ENCODE results near the gene ZRANB3.
"Not testable (repeated sequence)": the region's sequence is repeated elsewhere in the genome, so short reads cannot be mapped to it uniquely, and the experiment has no call there.

The ZRANB3 gene

DNA sequence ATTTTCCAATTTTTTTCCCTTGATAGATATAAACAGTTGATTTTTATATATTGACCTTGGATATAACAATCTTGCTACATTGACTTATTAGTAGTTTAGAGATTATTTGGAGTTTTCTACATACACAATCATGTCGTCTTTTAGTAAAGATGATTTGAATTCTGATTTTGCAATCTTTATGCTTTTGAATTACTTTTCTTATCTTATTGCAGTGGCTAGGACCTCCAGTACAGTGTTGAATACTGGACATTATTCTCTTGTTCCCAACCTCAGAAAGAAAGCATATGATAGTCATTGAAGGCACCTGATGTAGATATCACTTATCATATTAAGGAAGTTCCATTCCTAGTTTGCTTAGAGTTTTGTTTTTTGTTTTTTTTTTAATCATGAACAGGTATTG, 388.7 kb downstream of the ZRANB3 start:
- in situ Hi-C loops (cut with MboI; ENCODE audit: low sequenced_read_pairs): no loop called here

DNA sequence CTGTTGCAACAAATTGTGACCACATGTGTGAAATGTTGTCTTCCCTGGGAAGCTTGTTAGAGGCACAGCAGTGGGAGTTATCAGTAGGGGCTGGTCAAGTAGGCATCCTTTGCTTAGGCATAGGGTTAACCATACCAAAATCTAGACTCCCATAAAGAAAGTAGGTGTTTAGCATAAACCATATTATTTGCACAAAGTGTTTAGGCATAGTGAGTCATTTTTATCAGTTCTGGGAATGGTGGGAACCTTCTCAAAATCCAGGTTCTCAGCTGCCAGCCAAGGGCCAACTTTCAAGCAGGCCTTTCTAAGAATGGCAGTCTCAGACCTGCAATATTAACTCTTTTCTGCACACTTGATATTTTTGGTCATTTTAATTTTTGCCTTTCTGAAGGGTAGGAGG, 390.4 kb downstream of the ZRANB3 start:
- in situ Hi-C loops (cut with MboI; ENCODE audit: low sequenced_read_pairs): no loop called here

GRCh38 chr2:135132314-135132713, 398.7 kb downstream of the ZRANB3 start:
- in situ Hi-C loops (cut with MboI; ENCODE audit: low sequenced_read_pairs): no loop called here

DNA sequence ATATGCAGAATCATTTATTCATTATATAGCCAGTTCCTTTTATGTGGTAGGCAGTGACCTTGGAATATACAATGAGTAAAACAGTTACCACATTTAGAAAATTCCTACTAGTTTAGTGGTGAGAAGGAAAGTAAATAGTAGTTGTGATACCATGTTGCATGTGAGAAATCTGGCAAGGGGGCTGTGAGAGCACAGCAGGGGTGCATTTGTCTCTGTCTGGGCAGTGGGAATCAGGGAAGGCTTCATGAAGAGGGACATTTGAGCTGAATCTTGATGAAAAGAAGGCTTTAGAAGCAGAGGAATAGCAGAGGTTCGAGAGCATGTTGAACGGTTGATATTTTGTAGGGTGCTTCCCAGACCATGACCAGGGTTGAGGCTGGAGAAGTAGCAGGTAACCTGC, 400.3 kb downstream of the ZRANB3 start:
- in situ Hi-C loops (cut with MboI; ENCODE audit: low sequenced_read_pairs): no loop called here

DNA sequence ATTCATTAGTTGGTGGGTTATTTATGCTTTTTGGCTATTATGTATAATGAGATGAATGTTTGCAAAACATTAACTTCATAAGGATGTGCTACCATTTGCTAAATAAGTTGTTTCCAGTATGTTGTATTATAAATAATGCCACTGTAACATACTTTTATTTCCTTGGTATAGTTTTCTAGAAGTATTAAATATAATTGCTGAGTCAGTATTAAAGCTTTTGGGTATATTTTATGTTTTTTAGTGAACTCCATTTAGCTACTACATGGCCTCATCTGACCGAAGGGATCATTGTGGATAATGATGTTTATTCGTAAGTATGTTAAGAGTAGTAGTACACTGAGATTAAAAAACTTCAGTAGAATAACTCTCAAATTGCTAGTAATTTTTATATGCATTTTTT, 405.1 kb downstream of the ZRANB3 start:
- in situ Hi-C loops (cut with MboI; ENCODE audit: low sequenced_read_pairs): no loop called here

DNA sequence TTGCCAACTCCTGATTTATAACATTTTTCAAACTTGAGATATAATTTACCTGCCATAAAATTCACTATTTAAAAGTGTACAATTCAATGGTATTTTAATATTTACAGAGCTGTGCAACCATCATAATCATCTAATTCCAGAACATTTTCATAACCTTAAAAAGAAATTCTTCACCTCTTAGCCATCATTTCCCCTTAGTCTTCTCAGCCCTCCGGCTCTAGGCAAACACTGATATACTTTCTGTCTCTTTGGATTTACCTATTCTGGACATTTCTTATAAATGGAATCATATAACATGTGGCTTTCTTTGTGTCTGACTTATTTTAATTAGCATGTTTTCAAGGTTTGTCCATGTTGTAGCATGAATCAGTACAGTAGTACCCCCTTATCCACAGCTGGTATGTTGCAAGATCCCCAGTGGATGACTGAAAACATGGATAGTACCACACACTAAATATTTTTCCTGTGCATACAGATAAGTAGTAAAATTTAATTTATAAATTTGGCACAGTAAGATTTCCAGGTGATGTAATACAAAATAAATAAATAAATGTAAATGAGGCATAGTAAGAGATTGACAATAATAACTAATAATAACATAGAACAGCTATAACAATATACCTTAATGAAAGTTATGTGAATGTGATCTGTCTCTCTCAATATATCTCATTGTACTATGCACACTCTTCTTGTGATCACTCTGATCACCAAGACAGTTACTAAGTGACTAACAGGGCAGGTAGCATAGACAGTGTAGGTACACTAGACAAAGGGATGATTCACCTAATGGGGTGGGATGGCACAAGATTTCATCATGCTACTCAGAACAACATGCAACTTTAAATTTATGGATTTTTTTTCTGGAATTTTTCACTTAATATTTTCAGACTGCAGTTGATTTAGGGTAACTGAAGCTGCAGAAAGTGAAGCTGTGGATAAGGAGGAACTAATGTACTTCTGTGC, 405.8 kb downstream of the ZRANB3 start:
- in situ Hi-C loops (cut with MboI; ENCODE audit: low sequenced_read_pairs): no loop called here

- in situ Hi-C loops (cut with MboI; ENCODE audit: low sequenced_read_pairs): not testable (repeated sequence)
Observed at GRCh38 chr2:135121658-135122039, 409.4 kb downstream of the ZRANB3 start.

DNA sequence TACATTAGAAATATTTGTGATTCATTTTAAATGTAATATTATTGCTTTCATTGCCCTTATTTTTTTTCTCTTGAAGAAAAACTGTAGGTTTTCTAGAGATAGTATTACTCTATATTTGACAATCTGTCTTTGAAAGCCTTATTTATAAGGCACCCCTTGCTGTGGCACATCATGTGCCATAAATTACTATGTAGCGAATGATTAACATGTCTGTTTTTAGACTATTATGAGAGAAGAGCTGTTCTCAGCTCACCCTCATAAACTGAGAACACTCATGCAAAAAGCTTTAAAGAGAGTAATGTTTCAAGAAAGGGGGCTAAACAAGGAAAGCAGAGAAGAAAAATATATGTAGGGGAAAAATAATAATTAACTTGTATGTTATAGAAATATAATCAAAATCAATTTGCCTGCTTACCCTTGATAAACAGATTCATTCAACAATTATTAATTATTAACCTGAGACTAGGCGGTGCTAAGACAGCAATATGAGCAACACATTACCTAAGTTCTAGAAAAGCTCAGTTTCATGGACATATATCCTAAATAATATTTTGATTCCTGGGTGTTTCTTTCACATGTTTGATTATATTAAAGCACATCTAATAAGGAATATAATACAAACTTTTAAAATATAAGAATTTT, 409.9 kb downstream of the ZRANB3 start:
- in situ Hi-C loops (cut with MboI; ENCODE audit: low sequenced_read_pairs): no loop called here

DNA sequence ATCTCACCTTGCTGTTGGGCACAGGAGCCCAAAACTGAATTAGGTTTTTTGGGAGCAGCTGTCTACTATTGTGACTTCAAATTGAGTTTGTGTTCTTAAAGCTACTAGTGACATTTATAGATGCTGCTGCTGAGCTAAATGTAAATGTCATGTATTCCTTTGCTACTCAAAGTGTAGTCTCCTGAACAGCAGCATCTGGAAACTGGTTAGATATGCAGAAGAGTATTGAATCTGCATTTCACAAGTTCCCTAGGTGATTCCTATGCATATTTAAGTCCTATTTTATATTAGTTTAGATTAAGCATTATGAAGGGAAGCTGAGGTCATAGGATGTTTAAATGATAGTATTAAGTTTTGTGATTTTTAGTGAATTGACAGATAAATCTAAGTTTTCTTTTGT, 411.4 kb downstream of the ZRANB3 start:
- in situ Hi-C loops (cut with MboI; ENCODE audit: low sequenced_read_pairs): no loop called here

DNA sequence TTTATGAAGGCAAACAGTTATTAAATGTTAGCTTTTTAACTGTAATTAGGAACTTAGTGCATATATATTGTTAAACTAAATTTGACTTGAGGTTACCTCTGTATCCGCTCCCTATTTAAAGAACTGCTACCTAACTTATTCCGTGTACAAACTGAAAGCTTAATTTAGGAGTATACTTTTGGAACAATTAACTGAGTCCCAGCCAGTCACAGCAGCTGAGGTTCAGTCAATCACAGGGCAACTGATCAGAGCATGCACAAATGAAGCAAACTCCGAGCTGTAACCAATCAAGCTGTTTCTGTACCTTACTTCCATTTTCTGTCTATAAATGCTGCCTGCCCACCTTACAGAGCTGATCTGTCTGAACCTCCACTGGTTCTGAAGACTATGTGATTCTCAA, 417.7 kb downstream of the ZRANB3 start:
- in situ Hi-C loops (cut with MboI; ENCODE audit: low sequenced_read_pairs): no loop called here

- in situ Hi-C loops (cut with MboI; ENCODE audit: low sequenced_read_pairs): not testable (repeated sequence)
Observed at GRCh38 chr2:135105513-135106316, 425.3 kb downstream of the ZRANB3 start.

DNA sequence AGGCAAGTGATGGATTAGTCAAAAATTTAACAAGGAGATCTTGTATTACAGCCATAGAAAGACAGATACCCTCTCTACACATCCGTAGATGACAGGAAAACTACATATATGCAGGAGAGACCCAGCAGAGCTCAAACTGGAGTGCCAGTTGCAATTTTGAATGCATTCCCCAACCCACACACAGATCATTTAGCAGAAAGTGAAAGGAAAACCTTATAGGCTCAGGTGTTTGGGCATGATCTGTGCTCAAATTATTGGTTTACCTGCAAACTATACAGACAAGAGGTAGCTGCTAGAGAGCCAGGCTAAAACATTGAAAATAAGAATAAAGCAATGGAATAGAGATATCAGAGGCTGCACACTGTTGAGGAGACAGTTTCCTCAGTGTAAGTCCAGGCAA, 427.2 kb downstream of the ZRANB3 start:
- in situ Hi-C loops (cut with MboI; ENCODE audit: low sequenced_read_pairs): no loop called here

DNA sequence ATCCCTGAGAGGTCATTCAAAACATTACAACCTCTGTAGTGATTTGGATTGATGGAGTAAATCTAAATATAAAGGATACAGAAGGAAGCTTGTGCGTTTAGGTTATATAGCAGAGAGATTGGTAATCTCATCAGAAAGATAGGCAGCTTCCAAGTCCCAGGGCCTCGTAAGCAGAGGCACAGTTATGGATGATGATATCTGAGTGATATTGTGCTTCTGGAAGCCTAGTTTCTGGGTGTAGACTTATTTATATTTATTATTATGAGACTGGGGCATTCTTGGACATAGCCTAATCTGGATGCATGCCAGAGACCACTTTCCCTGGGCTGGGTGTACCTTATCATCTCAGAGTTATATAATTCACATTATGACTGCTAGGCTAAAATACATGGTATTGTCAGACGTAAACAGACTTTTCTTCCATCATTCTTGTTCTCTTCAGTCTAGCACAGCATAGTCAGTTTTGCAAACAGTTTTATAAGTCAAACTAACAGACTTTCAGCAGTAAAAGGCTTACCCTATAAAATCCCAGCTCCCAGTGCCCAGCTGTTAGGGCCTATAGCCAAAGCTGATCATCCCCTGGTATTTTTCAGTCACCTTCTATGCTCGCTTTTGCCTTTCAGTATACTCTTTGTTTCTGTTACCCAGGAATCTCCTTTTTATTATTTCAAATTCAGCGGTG, 431.1 kb downstream of the ZRANB3 start:
- in situ Hi-C loops (cut with MboI; ENCODE audit: low sequenced_read_pairs): no loop called here

DNA sequence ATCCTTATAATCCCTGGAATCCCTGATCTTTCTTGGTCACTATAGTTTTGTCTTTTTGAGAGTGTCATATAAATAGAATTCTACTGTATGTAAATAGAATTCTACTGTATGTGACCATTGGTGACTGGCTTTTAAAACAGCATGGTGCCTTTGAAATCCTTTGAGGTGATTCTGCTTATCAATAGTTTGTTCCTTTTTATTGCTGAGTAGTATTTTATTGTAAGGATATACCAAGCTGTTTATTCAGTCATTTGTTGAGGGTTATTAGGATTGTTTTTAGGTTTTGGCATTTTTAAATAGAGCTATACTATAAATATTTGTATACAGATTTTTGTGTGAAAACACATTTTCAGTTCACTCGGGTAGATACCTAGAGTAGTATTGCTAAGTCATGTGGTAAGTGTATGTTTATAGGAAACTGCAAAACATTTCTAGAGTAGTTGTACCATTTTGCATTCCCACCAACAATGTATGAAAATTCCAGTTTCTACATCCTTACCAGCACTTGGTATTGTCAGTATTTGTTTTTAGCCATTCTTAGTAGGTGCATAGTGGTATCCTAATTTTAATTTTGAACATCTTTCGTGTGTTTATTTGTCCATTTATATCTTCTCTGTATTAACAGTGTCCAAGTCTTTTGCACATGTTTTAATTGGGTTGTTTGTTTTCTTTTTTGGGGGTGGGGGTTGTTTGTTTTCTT, 433.3 kb downstream of the ZRANB3 start:
- in situ Hi-C loops (cut with MboI; ENCODE audit: low sequenced_read_pairs): no loop called here

GRCh38 chr2:135096665-135097446, 434.2 kb downstream of the ZRANB3 start:
- in situ Hi-C loops (cut with MboI; ENCODE audit: low sequenced_read_pairs): no loop called here

- in situ Hi-C loops (cut with MboI; ENCODE audit: low sequenced_read_pairs): no loop called here
Observed at GRCh38 chr2:135095591-135095990, 435.4 kb downstream of the ZRANB3 start.

DNA sequence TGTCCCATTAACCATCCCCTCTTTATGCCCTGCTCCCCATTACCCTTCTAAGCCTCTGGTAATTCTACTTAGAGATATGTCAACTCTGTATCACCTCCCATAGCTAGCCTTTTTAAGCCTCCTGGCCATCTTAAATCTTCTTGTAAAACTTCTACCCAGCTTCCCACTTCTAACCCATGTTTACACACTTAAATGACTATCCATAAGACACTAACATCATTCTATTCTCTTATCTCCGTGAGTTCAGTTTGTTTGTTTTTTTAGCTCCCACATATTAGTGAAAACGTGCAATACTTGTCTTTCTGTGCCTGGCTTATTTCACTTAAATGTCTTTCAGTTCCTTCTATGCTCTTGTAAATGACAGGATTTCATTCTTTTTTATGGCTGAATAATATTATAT, 436.5 kb downstream of the ZRANB3 start:
- in situ Hi-C loops (cut with MboI; ENCODE audit: low sequenced_read_pairs): no loop called here

DNA sequence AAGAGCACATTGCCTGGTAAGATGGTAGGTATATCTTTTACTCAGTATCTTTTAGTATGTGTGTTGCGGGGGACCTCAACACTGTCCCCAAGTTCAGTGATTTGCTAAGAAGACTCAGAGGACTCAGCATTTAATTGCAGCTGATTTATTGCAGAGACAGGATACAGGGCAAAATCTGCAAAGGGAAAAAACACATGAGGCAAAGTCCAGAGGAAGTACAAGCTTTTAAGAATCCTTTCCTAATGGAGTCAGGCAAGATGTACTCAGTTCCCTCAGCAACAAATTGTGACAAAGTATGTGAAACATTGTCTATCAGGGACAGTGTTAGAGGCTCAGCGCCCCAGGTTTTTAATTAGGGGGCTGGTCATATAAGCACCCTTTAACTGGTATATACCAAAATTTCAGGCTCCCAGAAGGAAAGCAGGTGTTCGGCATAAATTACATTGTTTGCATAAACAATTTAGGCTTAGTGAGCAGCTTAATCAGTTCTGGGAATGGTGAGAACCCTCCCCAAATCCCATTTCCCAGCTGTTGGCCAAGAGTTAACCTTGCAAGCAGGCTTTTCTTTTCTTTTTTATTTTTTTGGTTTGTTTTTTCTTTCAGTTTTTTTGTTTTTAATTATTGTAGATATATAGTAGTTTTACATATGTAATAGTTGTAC, 437.2 kb downstream of the ZRANB3 start:
- in situ Hi-C loops (cut with MboI; ENCODE audit: low sequenced_read_pairs): no loop called here

- in situ Hi-C loops (cut with MboI; ENCODE audit: low sequenced_read_pairs): no loop called here
Observed at GRCh38 chr2:135093193-135093592, 437.8 kb downstream of the ZRANB3 start.
